Tibial nerve (tissue), 4 donors: ENCODE measurements around the gene DLG1. TPM values are rescaled to one million over a fixed set of nuclear protein-coding genes. Genes with fewer than 3 reads are reported as not detected.

Source experiments
- DNase-seq, 2 donors: peaks; one replicate each; pipeline ENCODE4 v3.0.0-alpha.2; 2019; ENCODE audit warnings: low spot score in 2 of 2
- H3K27ac ChIP-seq, 4 donors: fragments of 200-600 bp; sonication (generic) in 3 of 4; one replicate each; pipeline ENCODE4 v1.5.1; 2017 to 2019; ENCODE audit warnings: mild to moderate bottlenecking in 1 of 4
- H3K27me3 ChIP-seq, 2 donors: fragments of 200-600 bp; sonication (generic) in 1 of 2; one replicate each; pipeline versions ENCODE4 v1.5.1 to v1.6.0; 2017 to 2019
- H3K36me3 ChIP-seq, 3 donors: fragments of 200-600 bp; sonication (generic); one replicate each; pipeline ENCODE4 v1.5.1; 2018 to 2019
- H3K4me1 ChIP-seq, 4 donors: fragments of 200-600 bp; sonication (generic) in 3 of 4; one replicate each; pipeline ENCODE4 v1.5.1; 2017 to 2019
- H3K4me3 ChIP-seq, 4 donors: fragments of 200-600 bp; sonication (generic) in 3 of 4; one replicate each; pipeline ENCODE4 v1.5.1; 2017 to 2019; ENCODE audit warnings: mild to moderate bottlenecking in 1 of 4, moderate library complexity in 1 of 4
- H3K9me3 ChIP-seq, 4 donors: fragments of 200-600 bp; sonication (generic) in 3 of 4; one replicate each; pipeline ENCODE4 v1.5.1; 2017 to 2019
- EP300 ChIP-seq, 2 donors: sonication (generic); formaldehyde crosslinking; IDR thresholded peaks; one replicate each; pipeline ENCODE4 v1.6.1; 2017; ENCODE audit warnings: antibody characterized with exemption in 2 of 2, mild to moderate bottlenecking in 1 of 2
- POLR2A ChIP-seq, 2 donors: fragments of 450-650 bp; IDR thresholded peaks; one replicate each; pipeline ENCODE4 v1.6.1; 2017; ENCODE audit warnings: antibody characterized with exemption in 2 of 2, mild to moderate bottlenecking in 2 of 2, moderate library complexity in 2 of 2
- WGBS, 2 donors: methylation state at CpG; one replicate each; pipeline ENCODE4 v1.1.5; 2018; 5-methylcytosine and 5-hydroxymethylcytosine counted together
- total RNA-seq, 4 donors: library from RNA; depleted of rRNA; stranded (reverse); fragments of >200 nt; gene quantifications; one replicate each; pipeline ENCODE4 v1.1.0, GENCODE V29; 2016
- TF ChIP-seq, protein P1 (sequence below), 5 experiments: fragments of 200-600 bp in 3 of 5; fragments of 450-650 bp in 2 of 5; sonication (generic) in 3 of 5; IDR thresholded peaks; one replicate each; pipeline ENCODE4 v1.5.1; 2016 to 2019; ENCODE audit warnings: antibody characterized with exemption in 5 of 5, mild to moderate bottlenecking in 3 of 5, moderate library complexity in 2 of 5

The DLG1 gene
- total RNA-seq, 4 donors from 2014 or later, result 49.2 to 94.0 (median 71.1) TPM

DNA sequence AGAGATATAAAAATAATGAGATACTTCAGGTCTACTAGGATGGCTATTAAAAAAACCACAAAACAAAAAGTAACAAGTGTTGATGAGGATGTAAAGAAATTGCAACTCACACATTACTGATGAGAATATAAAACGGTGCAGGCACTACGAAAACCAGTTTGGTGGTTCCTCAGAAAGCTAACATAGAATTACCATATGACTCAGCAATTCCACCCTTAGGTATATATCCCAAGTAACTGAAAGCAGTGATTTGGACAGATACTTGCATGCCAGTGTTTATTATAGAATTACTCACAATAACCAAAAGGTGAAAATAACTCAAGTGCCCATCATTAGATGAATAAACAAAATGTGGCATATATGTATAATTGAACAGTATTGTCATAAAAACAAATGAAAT is 181.3 kb downstream of the DLG1 start:
- Histone ChIP-seq H3K27ac (no peak overlapping the region), H3K9me3 (no peaks in the 10 kb centered on the region), H3K36me3 (peaks cover 0 to 31% (median 0%) of the 10 kb centered on the region in 3 donors), H3K4me3 (no peak overlapping the region), H3K27me3 (no peaks in the 10 kb centered on the region), H3K4me1 (no peaks in the 10 kb centered on the region)
- WGBS, 2 donors, result 90 to 91% methylated on average over 2 of the region's 2 CpGs
- TF ChIP-seq, protein P1, sequence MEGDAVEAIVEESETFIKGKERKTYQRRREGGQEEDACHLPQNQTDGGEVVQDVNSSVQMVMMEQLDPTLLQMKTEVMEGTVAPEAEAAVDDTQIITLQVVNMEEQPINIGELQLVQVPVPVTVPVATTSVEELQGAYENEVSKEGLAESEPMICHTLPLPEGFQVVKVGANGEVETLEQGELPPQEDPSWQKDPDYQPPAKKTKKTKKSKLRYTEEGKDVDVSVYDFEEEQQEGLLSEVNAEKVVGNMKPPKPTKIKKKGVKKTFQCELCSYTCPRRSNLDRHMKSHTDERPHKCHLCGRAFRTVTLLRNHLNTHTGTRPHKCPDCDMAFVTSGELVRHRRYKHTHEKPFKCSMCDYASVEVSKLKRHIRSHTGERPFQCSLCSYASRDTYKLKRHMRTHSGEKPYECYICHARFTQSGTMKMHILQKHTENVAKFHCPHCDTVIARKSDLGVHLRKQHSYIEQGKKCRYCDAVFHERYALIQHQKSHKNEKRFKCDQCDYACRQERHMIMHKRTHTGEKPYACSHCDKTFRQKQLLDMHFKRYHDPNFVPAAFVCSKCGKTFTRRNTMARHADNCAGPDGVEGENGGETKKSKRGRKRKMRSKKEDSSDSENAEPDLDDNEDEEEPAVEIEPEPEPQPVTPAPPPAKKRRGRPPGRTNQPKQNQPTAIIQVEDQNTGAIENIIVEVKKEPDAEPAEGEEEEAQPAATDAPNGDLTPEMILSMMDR (IDR thresholded peaks at IDR 0.05), result no peak
- no peak for TF ChIP-seq POLR2A (IDR thresholded peaks at IDR 0.05)
- no peak for TF ChIP-seq EP300 (IDR thresholded peaks at IDR 0.05)
- DNase-seq, result no peak

DNA sequence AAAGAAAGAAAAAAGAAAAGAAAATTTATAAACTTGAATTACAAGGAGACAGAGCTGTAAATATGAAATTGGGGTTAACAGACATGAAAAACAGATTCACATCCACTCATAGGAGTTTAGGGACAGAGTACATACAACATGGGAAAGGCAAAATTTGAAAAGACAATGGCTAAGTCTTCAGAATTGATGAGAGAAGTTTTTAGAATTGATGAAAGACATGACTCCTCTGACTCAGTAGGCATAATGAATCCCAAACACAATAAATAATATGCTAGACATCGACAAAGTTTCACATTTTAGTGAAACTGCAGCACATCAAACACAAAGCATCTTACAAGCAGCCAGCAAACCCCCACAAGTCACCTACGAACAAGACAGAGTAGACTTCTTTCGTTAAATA is 184.4 kb downstream of the DLG1 start:
- no peaks in the 10 kb centered on the region for H3K9me3 ChIP-seq
- H3K4me3 ChIP-seq, result no peak overlapping the region
- H3K36me3 ChIP-seq, result peaks cover 0 to 59% (median 0%) of the 10 kb centered on the region in 3 donors
- no peak for DNase-seq
- H3K4me1 ChIP-seq, result no peaks in the 10 kb centered on the region
- H3K27me3 ChIP-seq, result no peaks in the 10 kb centered on the region
- 92 to 97% methylated on average over 3 of the region's 3 CpGs for WGBS, 2 donors
- no peak for TF ChIP-seq POLR2A (IDR thresholded peaks at IDR 0.05)
- no peak for TF ChIP-seq EP300 (IDR thresholded peaks at IDR 0.05)
- TF ChIP-seq, protein P1 (IDR thresholded peaks at IDR 0.05), result no peak
- H3K27ac ChIP-seq, result no peak overlapping the region

- Histone ChIP-seq H3K36me3 (peaks cover 0 to 61% (median 0%) of the 10 kb centered on the region in 3 donors), H3K27ac (no peak overlapping the region), H3K4me3 (no peak overlapping the region), H3K4me1 (no peaks in the 10 kb centered on the region), H3K27me3 (no peaks in the 10 kb centered on the region), H3K9me3 (no peaks in the 10 kb centered on the region)
- TF ChIP-seq POLR2A (IDR thresholded peaks at IDR 0.05) (no peak), EP300 (IDR thresholded peaks at IDR 0.05) (no peak)
- TF ChIP-seq, protein P1 (IDR thresholded peaks at IDR 0.05), result no peak
- DNase-seq, result no peak
Measured at GRCh38 chr3:197111685-197112084, 186.7 kb downstream of the DLG1 start.

DNA sequence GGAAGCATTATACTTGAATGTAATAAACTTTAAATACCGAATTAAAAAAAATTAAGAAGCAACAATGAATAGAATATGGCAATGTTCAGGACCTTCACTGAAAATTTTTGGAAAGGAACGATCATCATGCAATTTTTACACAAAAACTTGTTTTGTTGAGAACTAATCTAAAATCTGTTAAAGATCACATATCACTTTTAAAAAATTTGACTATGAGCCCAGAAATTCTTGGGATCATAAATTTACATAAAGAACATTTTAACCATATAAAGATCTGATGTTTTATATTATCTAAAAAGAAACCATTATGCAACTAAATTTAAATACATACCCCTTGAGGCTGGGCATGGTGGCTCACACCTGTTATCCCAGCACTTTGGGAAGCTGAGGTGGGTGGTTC is 192.6 kb downstream of the DLG1 start:
- H3K4me1 ChIP-seq, result no peaks in the 10 kb centered on the region
- TF ChIP-seq POLR2A (IDR thresholded peaks at IDR 0.05) (no peak), EP300 (IDR thresholded peaks at IDR 0.05) (no peak)
- TF ChIP-seq, protein P1 (IDR thresholded peaks at IDR 0.05), result no peak
- no peaks in the 10 kb centered on the region for H3K9me3 ChIP-seq
- no peak overlapping the region for H3K4me3 ChIP-seq
- WGBS, 2 donors, result 37 to 46% methylated on average over 2 of the region's 2 CpGs
- H3K27me3 ChIP-seq, result no peaks in the 10 kb centered on the region
- peaks cover 0 to 47% (median 6%) of the 10 kb centered on the region in 3 donors for H3K36me3 ChIP-seq
- no peak for DNase-seq
- H3K27ac ChIP-seq, result no peak overlapping the region

GRCh38 chr3:197104738-197105137 is 193.7 kb downstream of the DLG1 start:
- Histone ChIP-seq H3K27ac (no peak overlapping the region), H3K36me3 (peaks cover 0 to 42% (median 6%) of the 10 kb centered on the region in 3 donors), H3K4me3 (no peak overlapping the region), H3K27me3 (no peaks in the 10 kb centered on the region), H3K4me1 (no peaks in the 10 kb centered on the region), H3K9me3 (no peaks in the 10 kb centered on the region)
- 65 to 81% methylated on average over 1 of the region's 1 CpG for WGBS, 2 donors
- TF ChIP-seq POLR2A (IDR thresholded peaks at IDR 0.05) (no peak), EP300 (IDR thresholded peaks at IDR 0.05) (no peak)
- TF ChIP-seq, protein P1 (IDR thresholded peaks at IDR 0.05), result no peak
- DNase-seq, result no peak
